Muscle of leg (tissue), 11 donors: ENCODE measurements around the gene SH3RF3. TPM values are rescaled to one million over a fixed set of nuclear protein-coding genes. Genes with fewer than 3 reads are reported as not detected.
A peak's percentile ranks its signal among the peaks of the same experiment; 100 is the strongest.

Source experiments
- DNase-seq: peaks from one replicate; pipeline ENCODE4 v3.0.0; 2013
- H3K27ac ChIP-seq: one replicate; pipeline ENCODE4 v1.5.1; 2013; ENCODE audit warnings: mild to moderate bottlenecking, low read length, control low read depth
- H3K27me3 ChIP-seq: one replicate; pipeline ENCODE4 v1.6.1; 2013; ENCODE audit warnings: low read length; ENCODE audit not compliant: control insufficient read depth, insufficient read depth
- H3K36me3 ChIP-seq: one replicate; pipeline ENCODE4 v1.6.1; 2013; ENCODE audit warnings: low read length; ENCODE audit not compliant: control insufficient read depth, insufficient read depth
- H3K4me1 ChIP-seq: one replicate; pipeline ENCODE4 v1.6.1; 2013; ENCODE audit warnings: low read length; ENCODE audit not compliant: control insufficient read depth, insufficient read depth
- H3K4me3 ChIP-seq: one replicate; pipeline ENCODE4 v1.5.1; 2013; ENCODE audit warnings: low read length, control low read depth
- H3K9me3 ChIP-seq: replicated peaks from 2 replicates; pipeline ENCODE4 v1.6.1; 2013; ENCODE audit warnings: low read depth, low read length; ENCODE audit not compliant: control insufficient read depth
- WGBS: methylation state at CpG from one replicate; pipeline ENCODE4 v1.1.5; 2013; ENCODE audit warnings: missing lambda C conversion rate; ENCODE audit not compliant: insufficient coverage; 5-methylcytosine and 5-hydroxymethylcytosine counted together
- polyA plus RNA-seq, 8 donors: library from polyadenylated mRNA; unstranded; fragments of 120-200 nt; gene quantifications; one replicate each; pipeline versions ENCODE4 v1.2.1 to v1.2.3, GENCODE V29; 2013; ENCODE audit warnings: inconsistent platforms in 1 of 8, low replicate concordance in 1 of 8; ENCODE audit not compliant: insufficient read length in 8 of 8, insufficient read depth in 1 of 8
- total RNA-seq: library from RNA; stranded (reverse); fragments of 120-200 nt; gene quantifications from one replicate; pipeline ENCODE4 v1.2.4, GENCODE V29; 2013

SH3RF3 gene
- total and polyA plus RNA-seq, 9 donors: 2.7 to 6.8 (median 4.7) TPM

- no peak overlapping the region for H3K4me3 ChIP-seq
- peaks cover 25% of the 10 kb centered on the region for H3K4me1 ChIP-seq
- no peak overlapping the region for H3K27ac ChIP-seq
- no peaks in the 10 kb centered on the region for H3K36me3 ChIP-seq
- WGBS: 74% methylated on average over 5 of the region's 5 CpGs
- H3K9me3 ChIP-seq: peaks cover 3% of the 10 kb centered on the region
- peaks cover 6% of the 10 kb centered on the region for H3K27me3 ChIP-seq
- no peak for DNase-seq
Observed at GRCh38 chr2:109512076-109512475, 383.1 kb downstream of the SH3RF3 start.

- Histone ChIP-seq H3K27me3 (peaks cover 6% of the 10 kb centered on the region), H3K4me1 (peaks cover 25% of the 10 kb centered on the region), H3K4me3 (no peak overlapping the region), H3K27ac (no peak overlapping the region), H3K36me3 (no peaks in the 10 kb centered on the region), H3K9me3 (peaks cover 3% of the 10 kb centered on the region)
- WGBS: 91% methylated on average over 2 of the region's 5 CpGs
- DNase-seq: no peak
Observed at GRCh38 chr2:109513230-109513629, 384.2 kb downstream of the SH3RF3 start.

GRCh38 chr2:109513749-109514588, 385.0 kb downstream of the SH3RF3 start:
- WGBS: 32% methylated on average over 17 of the region's 20 CpGs
- peak; percentile 94 for DNase-seq
- no peaks in the 10 kb centered on the region for H3K36me3 ChIP-seq

GRCh38 chr2:109514857-109515256, 385.9 kb downstream of the SH3RF3 start:
- Histone ChIP-seq H3K36me3 (no peaks in the 10 kb centered on the region), H3K4me3 (no peak overlapping the region), H3K27me3 (peaks cover 3% of the 10 kb centered on the region), H3K27ac (no peak overlapping the region), H3K4me1 (peaks cover 24% of the 10 kb centered on the region), H3K9me3 (no peaks in the 10 kb centered on the region)
- DNase-seq: no peak
- 100% methylated on average over 5 of the region's 5 CpGs for WGBS

More at GRCh38 chr2:109513749-109514588, 385.0 kb downstream of the SH3RF3 start:
- Histone ChIP-seq H3K9me3 (peaks cover 3% of the 10 kb centered on the region), H3K27ac (peak overlapping the region; percentile 47), H3K4me3 (no peak overlapping the region), H3K4me1 (peaks cover 25% of the 10 kb centered on the region), H3K27me3 (peaks cover 6% of the 10 kb centered on the region)

- H3K9me3 ChIP-seq: no peaks in the 10 kb centered on the region
- no peak for DNase-seq
- 56% methylated on average over 16 of the region's 20 CpGs for WGBS
Observed at GRCh38 chr2:109516445-109517117, 387.6 kb downstream of the SH3RF3 start.

GRCh38 chr2:109517118-109517889, 388.3 kb downstream of the SH3RF3 start:
- no peak for DNase-seq
- Histone ChIP-seq H3K4me3 (no peak overlapping the region), H3K4me1 (peaks cover 13% of the 10 kb centered on the region), H3K36me3 (no peaks in the 10 kb centered on the region), H3K27ac (no peak overlapping the region), H3K9me3 (no peaks in the 10 kb centered on the region), H3K27me3 (peaks cover 3% of the 10 kb centered on the region)
- 68% methylated on average over 25 of the region's 26 CpGs for WGBS

More at GRCh38 chr2:109516445-109517117, 387.6 kb downstream of the SH3RF3 start:
- peaks cover 13% of the 10 kb centered on the region for H3K4me1 ChIP-seq
- H3K27me3 ChIP-seq: peaks cover 3% of the 10 kb centered on the region
- H3K27ac ChIP-seq: no peak overlapping the region
- no peak overlapping the region for H3K4me3 ChIP-seq
- H3K36me3 ChIP-seq: no peaks in the 10 kb centered on the region

GRCh38 chr2:109519513-109519912, 390.5 kb downstream of the SH3RF3 start:
- Histone ChIP-seq H3K27me3 (peaks cover 3% of the 10 kb centered on the region), H3K36me3 (no peaks in the 10 kb centered on the region), H3K27ac (no peak overlapping the region), H3K4me1 (peaks cover 2% of the 10 kb centered on the region), H3K9me3 (no peaks in the 10 kb centered on the region), H3K4me3 (no peak overlapping the region)
- WGBS: 86% methylated on average over 3 of the region's 4 CpGs
- no peak for DNase-seq

GRCh38 chr2:109521233-109522062, 392.4 kb downstream of the SH3RF3 start:
- no peaks in the 10 kb centered on the region for H3K36me3 ChIP-seq
- no peaks in the 10 kb centered on the region for H3K9me3 ChIP-seq
- H3K27ac ChIP-seq: no peak overlapping the region
- 77% methylated on average over 9 of the region's 20 CpGs for WGBS
- no peaks in the 10 kb centered on the region for H3K27me3 ChIP-seq
- no peak for DNase-seq
- H3K4me3 ChIP-seq: no peak overlapping the region
- H3K4me1 ChIP-seq: no peaks in the 10 kb centered on the region

GRCh38 chr2:109522063-109522374, 393.0 kb downstream of the SH3RF3 start:
- no peaks in the 10 kb centered on the region for H3K4me1 ChIP-seq
- no peak for DNase-seq
- no peaks in the 10 kb centered on the region for H3K9me3 ChIP-seq
- no peak overlapping the region for H3K27ac ChIP-seq
- no peaks in the 10 kb centered on the region for H3K36me3 ChIP-seq
- H3K4me3 ChIP-seq: no peak overlapping the region
- WGBS: no CpG with 5 or more reads among the region's 7 CpGs
- peaks cover under 1% of the 10 kb centered on the region for H3K27me3 ChIP-seq
